Thyroid gland (tissue), 4 donors: ENCODE results near the gene PBX3.

Source experiments
- CTCF ChIP-seq, 6 experiments: fragments of 200-600 bp in 3 of 6; fragments of 450-650 bp in 3 of 6; sonication (generic) in 3 of 6; IDR thresholded peaks; one replicate each; pipeline ENCODE4 v1.5.1; 2016 to 2019; ENCODE audit warnings: antibody characterized with exemption in 6 of 6, mild to moderate bottlenecking in 2 of 6, inconsistent platforms in 1 of 6, moderate library complexity in 1 of 6
- POLR2A ChIP-seq, 2 donors: fragments of 450-650 bp; IDR thresholded peaks; one replicate each; pipeline ENCODE4 v1.6.1; 2017; ENCODE audit warnings: antibody characterized with exemption in 2 of 2, mild to moderate bottlenecking in 2 of 2, moderate library complexity in 1 of 2

DNA sequence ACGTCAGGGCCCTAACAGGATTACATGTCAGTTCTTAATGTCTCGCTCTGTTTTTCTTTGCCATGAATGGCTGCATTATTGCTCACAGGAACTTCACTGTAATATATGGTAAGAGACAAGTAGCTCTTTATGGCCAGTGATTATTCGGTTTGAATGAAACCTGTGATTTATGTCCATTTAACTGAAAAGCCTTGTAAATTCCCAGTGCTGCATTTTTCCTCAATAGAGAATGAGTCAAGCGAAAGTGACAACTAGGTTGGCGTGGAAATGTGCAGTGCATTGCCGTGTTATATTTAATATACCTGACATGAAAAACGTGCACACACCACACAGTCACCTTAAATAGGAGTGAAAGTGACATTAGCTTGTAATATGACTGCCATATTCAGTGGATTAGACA lies 163.1 kb downstream of the PBX3 start:
- no peak for TF ChIP-seq CTCF (IDR thresholded peaks at IDR 0.05)
- no peak for TF ChIP-seq POLR2A (IDR thresholded peaks at IDR 0.05)
